Spleen (tissue), 7 donors: Measurements from ENCODE around the gene MAST4.

Source experiments
- POLR2AphosphoS5 ChIP-seq, 3 donors: sonication (generic); formaldehyde crosslinking; IDR thresholded peaks; one replicate each; pipeline ENCODE4 v1.5.1; 2017; ENCODE audit warnings: antibody characterized with exemption in 3 of 3
- TF ChIP-seq, protein P1 (sequence below), 11 experiments: fragments of 200-600 bp in 7 of 11; fragments of 450-650 bp in 4 of 11; sonication (generic) in 4 of 11; IDR thresholded peaks in 8 of 11; conservative IDR thresholded peaks in 3 of 11; 1 replicate in 7 of 11; 2 replicates in 4 of 11; pipeline versions ENCODE4 v1.4.0 to v1.8.0; 2016 to 2021; ENCODE audit warnings: antibody characterized with exemption in 11 of 11, inconsistent platforms in 4 of 11, mild to moderate bottlenecking in 1 of 11
- donor health status: DM: no; HTN: no; CAD: no; lungs with moderate emphysema.
- donor health status: DM: no; HTN: no; CAD: no.
- donor health status: DM: no; HTN: no; CAD: no.

DNA sequence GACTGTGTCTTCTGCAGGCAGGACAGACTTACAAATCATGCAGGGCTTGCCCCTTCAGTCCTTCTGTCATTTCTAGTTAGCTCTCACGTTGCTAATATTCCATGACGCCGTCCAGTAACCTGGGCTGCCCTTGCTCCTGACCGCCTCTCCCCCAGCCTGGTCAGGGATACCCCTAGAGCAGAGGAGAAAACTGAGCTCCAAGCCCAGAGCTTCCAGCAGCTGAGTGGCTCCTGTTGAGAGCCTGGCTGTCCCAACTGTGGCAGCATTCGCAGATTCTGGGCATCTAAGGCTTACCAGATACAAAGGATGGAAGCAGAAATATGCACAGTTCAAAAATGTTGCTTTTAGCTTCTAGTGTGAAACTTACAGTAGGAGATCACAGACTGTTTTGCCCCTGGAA, 415.2 kb downstream of the MAST4 start:
- TF ChIP-seq, protein P1, sequence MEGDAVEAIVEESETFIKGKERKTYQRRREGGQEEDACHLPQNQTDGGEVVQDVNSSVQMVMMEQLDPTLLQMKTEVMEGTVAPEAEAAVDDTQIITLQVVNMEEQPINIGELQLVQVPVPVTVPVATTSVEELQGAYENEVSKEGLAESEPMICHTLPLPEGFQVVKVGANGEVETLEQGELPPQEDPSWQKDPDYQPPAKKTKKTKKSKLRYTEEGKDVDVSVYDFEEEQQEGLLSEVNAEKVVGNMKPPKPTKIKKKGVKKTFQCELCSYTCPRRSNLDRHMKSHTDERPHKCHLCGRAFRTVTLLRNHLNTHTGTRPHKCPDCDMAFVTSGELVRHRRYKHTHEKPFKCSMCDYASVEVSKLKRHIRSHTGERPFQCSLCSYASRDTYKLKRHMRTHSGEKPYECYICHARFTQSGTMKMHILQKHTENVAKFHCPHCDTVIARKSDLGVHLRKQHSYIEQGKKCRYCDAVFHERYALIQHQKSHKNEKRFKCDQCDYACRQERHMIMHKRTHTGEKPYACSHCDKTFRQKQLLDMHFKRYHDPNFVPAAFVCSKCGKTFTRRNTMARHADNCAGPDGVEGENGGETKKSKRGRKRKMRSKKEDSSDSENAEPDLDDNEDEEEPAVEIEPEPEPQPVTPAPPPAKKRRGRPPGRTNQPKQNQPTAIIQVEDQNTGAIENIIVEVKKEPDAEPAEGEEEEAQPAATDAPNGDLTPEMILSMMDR (IDR thresholded peaks at IDR 0.05 in 8 of 11, conservative IDR thresholded peaks at IDR 0.05 in 3 of 11), result no peak
- TF ChIP-seq POLR2AphosphoS5 (IDR thresholded peaks at IDR 0.05), result no peak
